Fibroblast of mammary gland (primary cell): ENCODE data around the gene MSMB.
A peak's percentile ranks its signal among the peaks of the same experiment; 100 is the strongest.
"Not testable (repeated sequence)": the region's sequence is repeated elsewhere in the genome, so short reads cannot be mapped to it uniquely, and the experiment has no call there.

ENCODE experiments used
- DNase-seq: peaks from one replicate; pipeline ENCODE4 v3.0.0-alpha.2; 2010; ENCODE audit warnings: low read depth
- H3K4me3 ChIP-seq: 2 replicates; pipeline ENCODE4 v1.5.1; 2011; ENCODE audit warnings: low read depth, mild to moderate bottlenecking, low read length, moderate library complexity; ENCODE audit not compliant: control insufficient read depth
- CTCF ChIP-seq: conservative IDR thresholded peaks from 2 replicates; pipeline ENCODE4 v1.5.1; 2011; ENCODE audit warnings: low read depth, low read length, inconsistent platforms; ENCODE audit not compliant: control insufficient read depth, insufficient read depth

Gene MSMB

GRCh38 chr10:45997994-45998763 lies 47.9 kb downstream of the MSMB start:
- no peak for TF ChIP-seq CTCF
- DNase-seq = no peak
- H3K4me3 ChIP-seq = no peak overlapping the region

GRCh38 chr10:45997557-45997956 lies 48.5 kb downstream of the MSMB start:
- TF ChIP-seq CTCF = no peak
- DNase-seq = no peak
- H3K4me3 ChIP-seq = no peak overlapping the region

- not testable (repeated sequence) for DNase-seq
Observed at GRCh38 chr10:45985590-45985989, 60.5 kb downstream of the MSMB start.

GRCh38 chr10:45984473-45984872 lies 61.6 kb downstream of the MSMB start:
- DNase-seq, H3K4me3 ChIP-seq: not testable (repeated sequence)

More at GRCh38 chr10:45985590-45985989, 60.5 kb downstream of the MSMB start:
- H3K4me3 ChIP-seq = not testable (repeated sequence)

- H3K4me3 ChIP-seq = not testable (repeated sequence)
- DNase-seq = peak; percentile 71
- peak; percentile 28 for TF ChIP-seq CTCF
Observed at GRCh38 chr10:45983538-45984186, 62.4 kb downstream of the MSMB start.
